HL-60 (cell line): ENCODE measurements around the gene TNFRSF8.
A peak's percentile ranks its signal among the peaks of the same experiment; 100 is the strongest.

Experiments used
- CTCF ChIP-seq: IDR thresholded peaks from one replicate; pipeline ENCODE4 v1.5.1; 2011; ENCODE audit warnings: low read length, control low read depth, inconsistent platforms; ENCODE audit not compliant: insufficient read depth
- GABPA ChIP-seq: IDR thresholded peaks from 2 replicates; pipeline ENCODE4 v1.6.1; 2012; ENCODE audit warnings: low read depth
- POLR2AphosphoS5 ChIP-seq: IDR thresholded peaks from 2 replicates; pipeline ENCODE4 v1.6.1; 2012; ENCODE audit warnings: low read depth
- REST ChIP-seq: IDR thresholded peaks from 2 replicates; pipeline ENCODE4 v1.6.1; 2012; ENCODE audit warnings: low read depth; ENCODE audit not compliant: insufficient replicate concordance
- SPI1 ChIP-seq: IDR thresholded peaks from 2 replicates; pipeline ENCODE4 v1.6.1; 2012; ENCODE audit warnings: low read depth, mild to moderate bottlenecking, borderline replicate concordance

GRCh38 chr1:12078938-12079861 is 16.1 kb downstream of the TNFRSF8 start:
- TF ChIP-seq CTCF, result peak; percentile 35
- TF ChIP-seq POLR2AphosphoS5, result no peak
- no peak for TF ChIP-seq REST
- no peak for TF ChIP-seq GABPA
- no peak for TF ChIP-seq SPI1
